GM18519 (cell line): ENCODE measurements around the gene ACTR2.
"Not testable (repeated sequence)": the region's sequence is repeated elsewhere in the genome, so short reads cannot be mapped to it uniquely, and the experiment has no call there.

Experiments used
- ATAC-seq: cut with Tn5 transposase; IDR thresholded peaks from one replicate; pipeline ENCODE4 v1.9.1; 2021; ENCODE audit warnings: mild to moderate bottlenecking, moderate library complexity; ENCODE audit not compliant: unreplicated experiment, low FRiP score

Gene ACTR2

GRCh38 chr2:65305934-65306333 is 78.3 kb downstream of the ACTR2 start:
- no peak for ATAC-seq

- ATAC-seq = no peak
These were observed 82.1 kb downstream of the ACTR2 start for GRCh38 chr2:65309699-65310098.

GRCh38 chr2:65311049-65311448 is 83.4 kb downstream of the ACTR2 start:
- no peak for ATAC-seq

- no peak for ATAC-seq
These were observed 84.0 kb downstream of the ACTR2 start for GRCh38 chr2:65311596-65311995.

GRCh38 chr2:65313126-65313953 is 85.7 kb downstream of the ACTR2 start:
- no peak for ATAC-seq

- no peak for ATAC-seq
These were observed 86.3 kb downstream of the ACTR2 start for GRCh38 chr2:65313954-65314256.

GRCh38 chr2:65314801-65315441 is 87.3 kb downstream of the ACTR2 start:
- ATAC-seq = no peak

GRCh38 chr2:65316072-65316471 is 88.4 kb downstream of the ACTR2 start:
- ATAC-seq = no peak

GRCh38 chr2:65317351-65317750 is 89.7 kb downstream of the ACTR2 start:
- not testable (repeated sequence) for ATAC-seq

GRCh38 chr2:65317841-65318240 is 90.2 kb downstream of the ACTR2 start:
- no peak for ATAC-seq

GRCh38 chr2:65319072-65319673 is 91.5 kb downstream of the ACTR2 start:
- ATAC-seq = no peak

GRCh38 chr2:65319674-65320041 is 92.0 kb downstream of the ACTR2 start:
- ATAC-seq = no peak

GRCh38 chr2:65320042-65320725 is 92.6 kb downstream of the ACTR2 start:
- ATAC-seq = peak; percentile 41
